ENCODE measurements around the gene KLHL28. TPM values are rescaled to one million over a fixed set of nuclear protein-coding genes. Genes with fewer than 3 reads are reported as not detected.

KLHL28 gene
- total RNA-seq, 3 donors from 2014 or later: 9.9 to 17.7 (median 10.5) TPM

DNA sequence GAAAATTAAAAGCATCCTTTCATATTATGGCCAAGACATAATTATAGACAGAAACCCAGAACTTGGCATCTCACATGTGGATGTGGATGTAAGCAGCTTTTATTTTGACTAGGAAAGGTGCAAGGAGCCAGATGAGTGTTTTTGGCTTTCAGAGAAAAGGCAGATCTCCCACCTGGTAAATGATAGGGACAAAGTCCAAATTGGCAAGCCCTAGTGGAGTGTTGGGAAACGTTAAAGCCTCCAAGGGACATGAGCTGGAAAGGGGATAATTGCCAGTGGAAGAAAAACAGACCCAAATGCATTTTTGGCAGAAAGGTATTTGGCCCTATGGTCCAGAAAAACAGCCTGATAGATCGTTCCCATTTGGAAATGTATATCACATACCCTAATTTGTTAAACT, 60.1 kb downstream of the KLHL28 start:
- no peak overlapping the region for H3K27ac ChIP-seq
- peaks cover 0 to 7% of the 10 kb centered on the region in 2 donors for H3K4me1 ChIP-seq
- no peak overlapping the region for H3K4me3 ChIP-seq
- intact Hi-C loops (cut with DNase I; ENCODE audit: low total_unique reads): no loop called here
- no peaks in the 10 kb centered on the region for H3K27me3 ChIP-seq
- no peak for TF ChIP-seq POLR2AphosphoS5 (IDR thresholded peaks at IDR 0.05)
- TF ChIP-seq, protein P1, sequence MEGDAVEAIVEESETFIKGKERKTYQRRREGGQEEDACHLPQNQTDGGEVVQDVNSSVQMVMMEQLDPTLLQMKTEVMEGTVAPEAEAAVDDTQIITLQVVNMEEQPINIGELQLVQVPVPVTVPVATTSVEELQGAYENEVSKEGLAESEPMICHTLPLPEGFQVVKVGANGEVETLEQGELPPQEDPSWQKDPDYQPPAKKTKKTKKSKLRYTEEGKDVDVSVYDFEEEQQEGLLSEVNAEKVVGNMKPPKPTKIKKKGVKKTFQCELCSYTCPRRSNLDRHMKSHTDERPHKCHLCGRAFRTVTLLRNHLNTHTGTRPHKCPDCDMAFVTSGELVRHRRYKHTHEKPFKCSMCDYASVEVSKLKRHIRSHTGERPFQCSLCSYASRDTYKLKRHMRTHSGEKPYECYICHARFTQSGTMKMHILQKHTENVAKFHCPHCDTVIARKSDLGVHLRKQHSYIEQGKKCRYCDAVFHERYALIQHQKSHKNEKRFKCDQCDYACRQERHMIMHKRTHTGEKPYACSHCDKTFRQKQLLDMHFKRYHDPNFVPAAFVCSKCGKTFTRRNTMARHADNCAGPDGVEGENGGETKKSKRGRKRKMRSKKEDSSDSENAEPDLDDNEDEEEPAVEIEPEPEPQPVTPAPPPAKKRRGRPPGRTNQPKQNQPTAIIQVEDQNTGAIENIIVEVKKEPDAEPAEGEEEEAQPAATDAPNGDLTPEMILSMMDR (IDR thresholded peaks at IDR 0.05): no peak
- no peak for TF ChIP-seq POLR2A (IDR thresholded peaks at IDR 0.05)
- DNase-seq (ENCODE audit: low spot score in 2 of 2): no peak
- no peaks in the 10 kb centered on the region for H3K9me3 ChIP-seq
- no peaks in the 10 kb centered on the region for H3K36me3 ChIP-seq

DNA sequence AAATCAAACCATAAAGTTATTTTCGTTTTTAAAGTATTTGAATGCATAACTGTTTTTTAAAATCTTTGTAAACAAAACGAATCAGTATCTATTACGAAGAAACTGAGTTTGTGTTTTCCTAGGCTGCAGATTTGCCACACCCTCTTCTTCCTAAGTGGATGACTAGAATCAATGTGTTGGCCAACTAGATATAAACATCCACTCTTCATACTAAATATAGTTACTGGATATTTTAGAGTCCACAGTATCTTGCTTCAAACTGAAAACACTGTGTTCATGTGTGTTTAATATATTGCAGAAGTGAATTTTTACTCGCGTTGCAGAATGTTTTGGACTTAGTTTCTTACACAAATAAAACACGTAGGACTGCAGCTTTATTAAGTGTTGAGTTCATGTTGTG, 63.2 kb downstream of the KLHL28 start:
- H3K4me1 ChIP-seq: peaks cover 0 to 7% of the 10 kb centered on the region in 2 donors
- no peaks in the 10 kb centered on the region for H3K27me3 ChIP-seq
- intact Hi-C loops (cut with DNase I; ENCODE audit: low total_unique reads): no loop called here
- no peak overlapping the region for H3K27ac ChIP-seq
- H3K9me3 ChIP-seq: no peaks in the 10 kb centered on the region
- no peak for TF ChIP-seq POLR2AphosphoS5 (IDR thresholded peaks at IDR 0.05)
- TF ChIP-seq, protein P1 (IDR thresholded peaks at IDR 0.05): no peak
- TF ChIP-seq POLR2A (IDR thresholded peaks at IDR 0.05): no peak
- DNase-seq (ENCODE audit: low spot score in 2 of 2): no peak
- peak overlapping the region; percentile 89 to 94 (median 91) for H3K4me3 ChIP-seq
- no peaks in the 10 kb centered on the region for H3K36me3 ChIP-seq

DNA sequence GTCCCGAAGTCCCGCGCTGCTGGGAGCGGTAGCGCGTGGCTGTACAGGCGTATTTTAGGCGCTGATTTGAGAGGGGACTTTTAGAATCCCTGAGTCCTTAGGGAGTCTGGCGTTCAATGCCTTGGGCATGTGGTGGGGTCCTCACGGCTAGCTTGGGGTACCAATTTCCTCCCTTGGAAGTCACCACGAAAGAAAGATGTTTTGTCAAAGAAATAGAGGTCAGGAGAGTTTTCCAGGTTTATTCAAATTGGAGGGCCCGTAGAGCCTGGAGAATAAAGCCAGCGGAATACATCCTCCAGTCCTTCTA, 63.9 kb downstream of the KLHL28 start:
- H3K4me3 ChIP-seq: peak overlapping the region; percentile 89 to 94 (median 91)
- H3K27ac ChIP-seq: peak overlapping the region; percentile 99
- H3K4me1 ChIP-seq: peaks cover 0 to 7% of the 10 kb centered on the region in 2 donors
- DNase-seq (ENCODE audit: low spot score in 2 of 2): no peak
- no peaks in the 10 kb centered on the region for H3K27me3 ChIP-seq
- TF ChIP-seq, protein P1 (IDR thresholded peaks at IDR 0.05): no peak
- TF ChIP-seq POLR2A (IDR thresholded peaks at IDR 0.05): no peak
- TF ChIP-seq POLR2AphosphoS5 (IDR thresholded peaks at IDR 0.05): no peak
- H3K36me3 ChIP-seq: no peaks in the 10 kb centered on the region
- intact Hi-C loops (cut with DNase I; ENCODE audit: low total_unique reads): no loop called here
- no peaks in the 10 kb centered on the region for H3K9me3 ChIP-seq

DNA sequence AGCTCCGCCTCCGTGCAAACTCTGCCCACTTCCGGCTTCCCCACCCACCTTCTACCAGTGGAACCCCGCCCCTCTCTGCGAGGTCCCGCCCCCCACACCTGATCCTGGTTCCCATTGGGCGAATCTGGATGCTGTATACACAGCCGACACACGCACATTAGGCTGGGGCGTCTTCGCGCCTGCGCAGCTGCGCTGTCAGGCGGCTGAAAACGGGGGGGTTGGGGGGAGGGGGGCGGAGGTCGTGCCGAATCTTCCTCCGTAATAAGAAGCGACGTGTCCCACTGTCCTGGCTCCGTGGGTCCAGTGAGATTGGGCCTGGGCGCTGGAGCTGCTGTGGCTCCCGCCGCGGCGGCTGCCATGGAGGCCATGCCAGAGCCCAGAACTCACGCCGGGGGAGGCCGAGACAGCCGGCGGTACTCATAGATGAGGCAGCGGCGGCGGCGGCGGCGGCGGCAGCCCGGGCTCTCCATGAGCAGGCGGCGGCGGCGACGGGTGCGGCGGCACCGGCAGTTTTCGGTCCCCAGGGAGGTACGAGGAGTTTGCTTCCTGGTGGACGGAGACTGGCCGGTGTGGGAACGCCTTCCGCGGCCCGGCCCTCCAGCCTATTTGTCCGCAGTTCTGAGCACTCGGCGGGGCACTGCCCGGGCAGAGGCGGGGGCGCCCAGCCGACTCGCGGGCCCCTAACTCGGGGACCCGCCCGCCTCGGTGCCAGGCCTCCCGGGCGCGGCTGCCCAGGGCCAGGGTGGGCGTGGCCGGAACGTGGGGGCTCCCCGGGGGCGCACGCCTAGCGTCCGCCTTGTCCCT, 64.5 kb downstream of the KLHL28 start:
- DNase-seq (ENCODE audit: low spot score in 2 of 2): peak; percentile 97 to 98
- intact Hi-C loops (cut with DNase I; ENCODE audit: low total_unique reads): no loop called here
- H3K36me3 ChIP-seq: no peaks in the 10 kb centered on the region
- peak; percentile 33 for TF ChIP-seq POLR2A (IDR thresholded peaks at IDR 0.05)
- TF ChIP-seq, protein P1 (IDR thresholded peaks at IDR 0.05): peak in 1 of 3 donors; percentile 9
- TF ChIP-seq POLR2AphosphoS5 (IDR thresholded peaks at IDR 0.05): peak; percentile 20 to 64 (median 42)
- no peaks in the 10 kb centered on the region for H3K9me3 ChIP-seq
- no peaks in the 10 kb centered on the region for H3K27me3 ChIP-seq
- peak overlapping the region; percentile 99 for H3K27ac ChIP-seq
- peak overlapping the region; percentile 89 to 94 (median 91) for H3K4me3 ChIP-seq
- H3K4me1 ChIP-seq: peaks cover 0 to 7% of the 10 kb centered on the region in 2 donors

DNA sequence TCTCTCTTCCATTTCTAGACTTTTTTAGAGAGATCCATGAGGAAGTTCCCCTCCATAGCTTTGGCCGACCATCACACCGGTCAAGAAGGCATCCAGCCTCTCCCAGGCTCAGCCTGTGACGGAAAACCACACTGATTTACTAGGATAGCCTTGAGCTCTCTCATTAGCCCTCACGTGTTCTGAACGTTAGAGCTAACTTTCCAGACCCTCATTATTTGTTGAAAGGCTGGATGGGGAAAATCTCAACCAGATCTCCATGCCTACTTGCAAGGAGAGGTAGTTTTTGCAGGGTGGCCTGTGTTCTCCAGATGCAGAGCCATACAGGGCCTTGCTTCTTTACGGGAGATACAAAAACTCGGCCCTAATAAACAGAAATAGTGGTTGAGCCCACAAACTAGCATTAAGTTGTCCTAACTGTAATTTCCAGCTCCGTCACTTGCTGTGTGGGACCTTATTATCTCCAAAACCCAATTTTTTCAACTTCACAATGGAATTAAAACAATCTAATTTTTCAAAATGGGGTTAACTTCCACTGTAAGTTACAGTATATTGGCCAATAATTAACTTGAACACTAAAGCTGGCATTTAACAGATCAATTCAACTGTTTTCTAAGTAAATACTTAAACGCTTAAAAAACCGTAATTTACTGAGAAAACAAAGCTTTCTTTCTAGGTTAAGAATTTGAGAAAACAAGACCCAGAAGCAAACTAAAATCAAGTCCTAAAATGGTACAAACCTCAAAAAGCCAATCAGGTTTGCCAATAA, 65.3 kb downstream of the KLHL28 start:
- Histone ChIP-seq H3K27me3 (no peaks in the 10 kb centered on the region), H3K4me3 (peak overlapping the region; percentile 89 to 94 (median 91)), H3K9me3 (no peaks in the 10 kb centered on the region), H3K4me1 (peaks cover 0 to 7% of the 10 kb centered on the region in 2 donors), H3K36me3 (no peaks in the 10 kb centered on the region), H3K27ac (peak overlapping the region; percentile 99)
- TF ChIP-seq POLR2A (IDR thresholded peaks at IDR 0.05) (no peak), POLR2AphosphoS5 (IDR thresholded peaks at IDR 0.05) (no peak)
- TF ChIP-seq, protein P1 (IDR thresholded peaks at IDR 0.05): no peak
- intact Hi-C loops (cut with DNase I; ENCODE audit: low total_unique reads): no loop called here
- DNase-seq (ENCODE audit: low spot score in 2 of 2): no peak
